ENCODE measurements around the gene GSN.
"Not testable (repeated sequence)": the region's sequence is repeated elsewhere in the genome, so short reads cannot be mapped to it uniquely, and the experiment has no call there.

Gene GSN

DNA sequence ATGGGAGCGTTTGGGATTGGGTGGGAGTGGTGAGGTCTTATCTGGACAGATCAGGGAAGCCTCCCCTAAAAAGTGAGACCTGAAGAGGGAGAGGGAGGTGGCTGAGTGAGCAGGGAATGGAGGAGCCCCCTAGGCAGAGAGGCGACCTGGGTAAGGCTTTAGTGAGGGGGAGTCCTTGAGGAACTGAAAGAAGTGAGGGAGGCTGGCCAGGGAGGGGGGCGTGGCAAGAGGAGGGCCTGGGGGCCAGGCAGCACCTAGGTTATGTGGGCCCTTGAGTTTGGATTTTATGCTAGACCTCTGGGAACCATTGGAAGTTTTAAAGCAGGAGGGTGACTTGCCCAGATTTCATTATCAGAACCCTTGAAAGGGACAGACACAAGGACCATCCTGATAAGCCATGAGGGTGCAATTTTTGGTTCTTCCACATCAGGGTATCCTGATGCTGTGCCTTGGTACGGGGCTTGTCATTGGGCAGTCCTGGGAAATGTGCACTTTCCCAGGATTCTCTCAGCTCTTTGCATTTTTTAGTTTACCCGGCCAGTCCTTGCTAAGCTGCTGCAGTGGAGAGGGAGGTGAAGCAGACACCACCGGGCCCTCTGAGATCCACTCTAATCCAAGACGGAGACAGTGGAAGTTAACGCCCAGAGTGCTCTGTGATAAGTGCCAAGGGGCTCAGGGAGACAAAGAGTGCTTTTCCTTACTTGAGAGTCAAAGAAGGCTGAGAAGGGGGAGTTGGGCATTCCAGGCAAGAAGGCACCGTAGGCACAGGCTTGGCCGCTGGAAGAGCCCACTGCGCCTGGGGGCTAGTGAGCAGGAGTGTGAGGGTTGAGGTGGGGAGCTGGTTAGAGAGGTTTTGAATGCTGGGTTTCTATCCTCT, 16.1 kb downstream of the GSN start:
- no peaks in the 10 kb centered on the region for H3K27me3 Mint-ChIP-seq
- H3K9me3 Mint-ChIP-seq = no peaks in the 10 kb centered on the region
- ATAC-seq (ENCODE audit: low read depth) = peak; percentile 41
- peaks cover 30% of the 10 kb centered on the region for H3K36me3 Mint-ChIP-seq
- H3K27ac Mint-ChIP-seq = peak overlapping the region; percentile 40
- peaks cover 23% of the 10 kb centered on the region for H3K4me1 Mint-ChIP-seq
- no peak overlapping the region for H3K4me3 Mint-ChIP-seq
- DNase-seq (ENCODE audit: low spot score in 2 of 2) = no peak

DNA sequence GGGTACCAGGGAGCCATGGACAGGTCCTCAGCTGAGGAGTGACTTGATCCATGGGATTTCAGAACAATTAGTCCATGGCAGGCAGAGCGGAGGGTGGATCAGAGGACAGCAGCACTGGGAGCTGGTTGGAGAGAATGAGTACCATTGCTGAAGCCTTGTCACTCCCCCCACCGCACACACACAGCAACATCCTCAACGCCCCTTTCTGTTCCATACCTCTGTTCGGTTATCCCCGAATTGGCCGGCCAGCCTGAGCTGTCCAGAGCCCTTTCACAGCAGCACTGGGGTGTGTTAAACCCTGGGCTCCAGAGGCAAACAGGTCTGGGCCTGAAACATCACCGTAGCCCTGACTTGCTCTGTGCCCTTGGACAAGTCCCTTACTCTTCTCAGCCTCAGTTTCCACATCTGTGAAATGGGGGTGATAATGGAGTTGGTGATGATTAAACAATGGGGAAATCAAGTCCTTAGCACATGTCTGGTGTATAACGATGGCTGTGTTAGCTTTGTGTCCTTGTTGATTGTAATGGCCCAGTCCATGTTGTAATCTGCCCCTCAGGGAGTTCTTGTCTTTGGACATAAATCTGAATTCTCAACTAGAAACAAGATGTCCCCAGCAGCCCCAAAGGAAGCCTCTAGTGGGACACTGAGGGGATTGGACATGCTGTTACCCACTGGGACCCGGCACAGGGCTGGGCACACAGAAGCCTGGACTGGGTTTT, 16.9 kb downstream of the GSN start:
- ATAC-seq (ENCODE audit: low read depth) (no peak), DNase-seq (ENCODE audit: low spot score in 2 of 2) (no peak)
- Mint-ChIP-seq H3K9me3 (no peaks in the 10 kb centered on the region), H3K27ac (no peak overlapping the region), H3K36me3 (peaks cover 29% of the 10 kb centered on the region), H3K4me3 (no peak overlapping the region), H3K4me1 (peaks cover 21% of the 10 kb centered on the region), H3K27me3 (no peaks in the 10 kb centered on the region)

DNA sequence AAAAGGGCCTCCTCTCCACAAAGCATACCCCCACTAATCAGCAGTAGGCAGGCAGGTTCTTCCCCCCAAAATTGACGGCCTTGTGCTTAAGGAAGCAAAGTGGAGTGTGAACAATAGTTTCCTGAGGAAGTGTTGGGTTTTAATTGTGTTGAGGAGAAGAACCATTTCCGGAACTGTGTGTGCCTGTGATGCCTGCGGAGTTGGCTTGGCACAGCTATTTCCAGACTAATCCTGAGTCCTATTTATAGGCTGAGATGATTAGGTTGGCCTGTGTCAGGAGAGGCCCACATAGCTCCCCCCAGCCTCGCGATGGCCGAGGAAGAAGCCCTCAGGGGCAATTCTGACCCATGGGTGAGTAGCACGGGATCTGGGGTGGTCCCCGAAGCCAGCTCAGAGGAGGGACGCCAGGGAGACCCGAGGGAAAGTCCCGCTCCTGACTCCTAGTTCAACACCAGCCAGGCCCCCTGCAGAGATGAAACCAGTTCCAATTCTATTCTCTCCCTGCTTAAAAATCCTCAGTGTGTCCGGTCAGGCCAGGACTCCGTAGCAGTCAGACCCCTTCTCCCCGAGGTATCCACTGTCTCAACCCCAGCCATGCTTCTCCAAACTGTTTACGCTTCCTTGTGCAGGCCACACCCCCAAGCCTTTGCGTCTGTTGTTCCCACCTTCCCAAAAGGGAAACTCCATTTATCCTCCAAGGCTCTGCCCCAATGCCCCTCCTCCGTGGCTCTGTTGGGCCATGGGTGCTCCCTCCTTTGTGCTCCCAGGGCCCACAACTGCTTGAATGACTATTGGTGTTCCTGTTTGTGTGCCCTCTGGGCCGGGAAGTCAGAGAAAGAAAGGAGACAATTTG, 18.1 kb downstream of the GSN start:
- H3K27me3 Mint-ChIP-seq = no peaks in the 10 kb centered on the region
- peaks cover 20% of the 10 kb centered on the region for H3K4me1 Mint-ChIP-seq
- H3K4me3 Mint-ChIP-seq = no peak overlapping the region
- ATAC-seq (ENCODE audit: low read depth) (no peak), DNase-seq (ENCODE audit: low spot score in 2 of 2) (no peak)
- H3K36me3 Mint-ChIP-seq = peaks cover 29% of the 10 kb centered on the region
- no peak overlapping the region for H3K27ac Mint-ChIP-seq
- H3K9me3 Mint-ChIP-seq = no peaks in the 10 kb centered on the region

DNA sequence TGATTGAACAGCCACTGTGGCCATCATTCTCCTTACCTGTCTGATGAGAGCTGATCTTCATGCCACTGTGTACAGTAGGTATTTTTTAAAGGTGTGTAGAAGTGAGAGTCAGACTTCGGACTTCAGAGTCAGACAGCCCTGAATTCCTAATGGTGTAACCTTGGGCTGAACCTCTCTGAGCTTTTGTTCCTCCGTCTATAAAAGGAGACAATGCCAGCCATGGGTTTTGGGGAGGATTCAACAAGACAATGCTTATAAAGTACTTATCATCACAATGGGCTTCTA, 18.7 kb downstream of the GSN start:
- Mint-ChIP-seq H3K27ac (no peak overlapping the region), H3K27me3 (no peaks in the 10 kb centered on the region)
- no peak for ATAC-seq (ENCODE audit: low read depth)

DNA sequence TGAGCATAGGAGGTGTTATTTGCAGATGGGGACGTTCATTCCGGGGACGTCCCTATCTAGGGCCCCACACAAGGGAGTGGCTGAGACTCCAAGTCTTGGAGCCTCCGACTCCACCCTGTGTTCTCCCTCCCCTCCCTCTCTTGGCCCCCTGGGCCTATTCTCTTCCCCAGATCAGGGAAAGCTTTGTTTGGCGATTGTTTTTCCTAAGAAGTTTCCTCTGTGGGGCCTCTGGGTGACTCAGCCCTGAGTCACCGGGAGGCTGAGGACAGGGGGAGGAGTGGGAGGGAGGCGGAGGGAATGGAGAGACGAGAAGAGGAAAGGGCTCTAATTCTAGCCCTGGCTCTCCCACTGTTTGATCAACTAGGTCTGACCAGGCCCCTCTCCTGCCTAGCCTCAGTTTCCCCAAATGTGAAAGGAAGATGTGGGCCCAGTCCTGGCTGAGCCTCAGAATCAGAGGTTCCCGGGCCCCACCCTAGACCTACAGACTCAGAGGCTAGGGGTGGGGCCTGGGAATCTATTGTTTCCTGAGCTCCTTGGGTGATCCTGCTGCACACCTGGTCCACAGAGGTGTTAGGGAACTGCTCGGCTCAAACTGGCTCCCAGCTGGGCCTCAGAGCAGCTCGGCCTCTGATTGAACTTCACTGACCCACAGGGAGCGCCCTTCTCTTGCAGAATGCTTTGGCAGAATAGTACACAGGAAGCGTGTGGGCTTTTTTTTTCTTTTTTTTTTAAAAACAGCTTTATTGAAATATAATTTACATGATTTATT, 19.2 kb downstream of the GSN start:
- Mint-ChIP-seq H3K27me3 (no peaks in the 10 kb centered on the region), H3K9me3 (no peaks in the 10 kb centered on the region), H3K27ac (no peak overlapping the region), H3K4me1 (peaks cover 16% of the 10 kb centered on the region), H3K36me3 (peaks cover 27% of the 10 kb centered on the region), H3K4me3 (no peak overlapping the region)
- ATAC-seq (ENCODE audit: low read depth) = no peak
- no peak for DNase-seq (ENCODE audit: low spot score in 2 of 2)

More for the DNA sequence above, 18.7 kb downstream of the GSN start:
- no peaks in the 10 kb centered on the region for H3K9me3 Mint-ChIP-seq
- H3K4me1 Mint-ChIP-seq = peaks cover 18% of the 10 kb centered on the region
- H3K4me3 Mint-ChIP-seq = no peak overlapping the region
- H3K36me3 Mint-ChIP-seq = peaks cover 29% of the 10 kb centered on the region
- no peak for DNase-seq (ENCODE audit: low spot score in 2 of 2)

DNA sequence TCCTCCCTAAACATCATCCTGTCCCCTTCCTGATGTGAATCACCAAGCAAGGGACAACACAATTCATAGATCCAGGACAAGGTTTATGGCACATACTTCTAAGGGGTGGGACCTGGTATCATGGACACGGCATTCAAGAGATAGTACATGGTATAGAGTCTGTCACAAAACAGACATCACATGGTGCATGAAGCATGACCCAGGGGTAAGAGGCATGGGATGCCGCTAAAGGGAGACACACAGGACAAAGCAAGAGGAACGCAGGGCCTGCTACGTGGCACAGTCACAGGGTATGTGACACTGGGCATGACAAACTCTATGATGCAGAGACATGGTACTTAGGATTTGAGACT, 20.7 kb downstream of the GSN start:
- Mint-ChIP-seq H3K4me1 (peaks cover 11% of the 10 kb centered on the region), H3K27ac (no peak overlapping the region), H3K9me3 (no peaks in the 10 kb centered on the region), H3K4me3 (no peak overlapping the region), H3K36me3 (peaks cover 21% of the 10 kb centered on the region), H3K27me3 (no peaks in the 10 kb centered on the region)
- DNase-seq (ENCODE audit: low spot score in 2 of 2) = no peak
- no peak for ATAC-seq (ENCODE audit: low read depth)

DNA sequence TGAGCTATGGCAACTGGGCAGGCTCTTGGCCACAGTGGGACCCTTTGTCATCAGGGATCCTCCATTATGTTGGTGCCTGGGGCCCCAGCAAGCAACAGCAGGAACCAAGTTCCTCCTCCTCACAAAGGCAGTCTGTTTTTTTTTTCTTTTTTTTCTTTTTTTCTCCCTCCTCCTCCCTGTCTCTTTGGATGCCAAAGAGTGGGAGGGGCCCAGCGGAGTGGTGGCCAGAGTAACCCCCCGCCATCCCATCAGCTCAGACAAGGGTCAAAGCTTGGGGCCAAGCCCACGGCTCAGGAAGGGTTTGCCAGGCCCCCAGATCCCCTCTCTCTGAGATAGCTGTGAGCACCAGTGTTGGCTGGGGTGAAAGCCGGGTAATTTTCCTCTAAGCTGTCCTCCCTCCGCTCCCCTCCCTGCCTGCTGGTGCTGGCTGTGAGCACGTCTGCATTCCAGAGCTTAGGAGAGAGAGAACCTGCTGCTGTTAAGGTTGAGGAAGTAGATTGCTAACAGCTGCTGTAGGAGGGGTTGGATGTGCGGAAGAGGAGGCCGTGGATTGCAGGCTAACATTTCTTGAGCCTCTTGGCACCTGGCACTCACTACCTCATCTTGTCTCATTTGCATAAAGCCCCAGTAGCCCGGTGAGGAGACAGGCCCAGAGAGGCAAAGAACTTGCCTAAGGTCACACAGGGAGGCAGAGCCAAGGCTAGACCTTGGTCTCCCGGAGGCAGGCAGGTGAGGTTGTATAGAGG, 21.2 kb downstream of the GSN start:
- Mint-ChIP-seq H3K27me3 (no peaks in the 10 kb centered on the region), H3K4me1 (peaks cover 10% of the 10 kb centered on the region), H3K27ac (no peak overlapping the region), H3K36me3 (peaks cover 17% of the 10 kb centered on the region), H3K9me3 (no peaks in the 10 kb centered on the region), H3K4me3 (no peak overlapping the region)
- DNase-seq (ENCODE audit: low spot score in 2 of 2) = no peak
- ATAC-seq (ENCODE audit: low read depth) = no peak

DNA sequence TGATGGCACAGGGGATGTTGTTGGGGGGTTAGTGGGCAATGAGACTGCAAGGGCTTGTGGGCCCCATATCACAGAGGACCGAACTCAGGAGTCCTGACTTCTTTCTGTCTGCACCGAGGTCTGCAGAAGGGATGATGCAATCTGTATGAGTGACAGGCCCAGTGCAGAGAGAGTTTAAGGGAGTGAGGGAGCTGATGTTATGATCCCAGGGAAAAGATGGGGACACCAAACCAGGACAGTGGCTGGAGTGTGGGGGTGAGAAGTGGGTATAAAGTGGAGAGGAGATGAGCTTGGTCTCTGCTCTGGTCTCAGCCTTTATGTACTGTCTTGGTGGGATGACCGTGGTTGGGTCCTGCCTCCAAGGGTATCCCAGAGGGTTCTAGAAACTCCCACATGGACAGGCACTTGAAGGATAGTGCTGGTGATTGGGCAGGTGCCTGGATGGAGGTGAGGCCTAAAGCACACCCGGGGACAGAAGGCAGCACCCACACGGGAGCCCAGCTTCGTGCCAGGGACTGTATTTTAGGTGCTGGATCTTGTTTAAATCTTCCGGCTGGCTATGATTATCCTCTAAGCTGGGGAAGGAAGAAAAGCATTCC, 21.9 kb downstream of the GSN start:
- no peak overlapping the region for H3K27ac Mint-ChIP-seq
- DNase-seq (ENCODE audit: low spot score in 2 of 2) = no peak
- no peak for ATAC-seq (ENCODE audit: low read depth)

DNA sequence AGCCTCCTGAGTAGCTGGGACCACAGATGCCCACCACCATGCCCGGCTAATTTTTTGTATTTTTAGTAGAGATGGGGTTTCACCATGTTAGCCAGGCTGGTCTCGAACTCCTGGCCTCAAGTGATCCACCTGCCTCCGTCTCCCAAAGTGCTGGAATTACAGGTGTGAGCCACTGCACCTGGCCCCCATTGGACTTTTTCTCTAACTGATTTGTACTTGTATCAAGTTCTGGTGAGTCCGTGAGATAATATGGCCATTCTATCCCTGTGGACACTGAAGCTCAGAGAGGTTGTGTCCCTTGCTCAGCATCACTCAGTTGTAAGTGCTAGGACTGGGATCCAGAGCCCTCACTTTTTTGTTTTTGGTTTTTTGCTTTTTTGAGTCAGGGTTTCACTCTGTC, 23.6 kb downstream of the GSN start:
- H3K4me1 Mint-ChIP-seq; H3K4me3 Mint-ChIP-seq; H3K9me3 Mint-ChIP-seq; H3K27ac Mint-ChIP-seq; H3K36me3 Mint-ChIP-seq; H3K27me3 Mint-ChIP-seq; DNase-seq (ENCODE audit: low spot score in 2 of 2); ATAC-seq (ENCODE audit: low read depth): not testable (repeated sequence)

More for the DNA sequence above, 21.9 kb downstream of the GSN start:
- Mint-ChIP-seq H3K36me3 (peaks cover 11% of the 10 kb centered on the region), H3K9me3 (no peaks in the 10 kb centered on the region), H3K27me3 (no peaks in the 10 kb centered on the region), H3K4me1 (peaks cover 10% of the 10 kb centered on the region), H3K4me3 (no peak overlapping the region)

DNA sequence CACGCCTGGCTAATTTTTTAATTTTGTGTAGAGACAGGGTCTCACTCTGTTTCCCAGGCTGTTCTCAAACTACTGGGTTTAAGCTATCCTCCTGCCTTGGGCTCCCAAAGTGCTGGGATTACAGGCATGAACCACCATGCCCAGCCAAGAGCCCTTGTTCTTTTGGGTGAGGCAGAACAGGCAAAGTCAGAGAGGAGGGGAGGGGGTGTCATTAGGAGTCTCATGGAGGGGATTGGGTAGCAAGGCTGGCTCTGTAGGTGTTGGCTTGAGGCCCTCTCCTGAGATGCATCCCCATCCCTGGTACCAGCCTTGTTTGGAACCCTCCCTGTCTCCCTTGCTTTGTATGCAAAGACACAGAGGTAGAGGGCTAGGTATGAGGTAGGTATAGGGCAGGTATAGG, 24.1 kb downstream of the GSN start:
- H3K4me1 Mint-ChIP-seq = peaks cover 7% of the 10 kb centered on the region
- ATAC-seq (ENCODE audit: low read depth) (no peak), DNase-seq (ENCODE audit: low spot score in 2 of 2) (no peak)
- peaks cover 6% of the 10 kb centered on the region for H3K36me3 Mint-ChIP-seq
- H3K27me3 Mint-ChIP-seq = no peaks in the 10 kb centered on the region
- no peak overlapping the region for H3K27ac Mint-ChIP-seq
- no peaks in the 10 kb centered on the region for H3K9me3 Mint-ChIP-seq
- no peak overlapping the region for H3K4me3 Mint-ChIP-seq

DNA sequence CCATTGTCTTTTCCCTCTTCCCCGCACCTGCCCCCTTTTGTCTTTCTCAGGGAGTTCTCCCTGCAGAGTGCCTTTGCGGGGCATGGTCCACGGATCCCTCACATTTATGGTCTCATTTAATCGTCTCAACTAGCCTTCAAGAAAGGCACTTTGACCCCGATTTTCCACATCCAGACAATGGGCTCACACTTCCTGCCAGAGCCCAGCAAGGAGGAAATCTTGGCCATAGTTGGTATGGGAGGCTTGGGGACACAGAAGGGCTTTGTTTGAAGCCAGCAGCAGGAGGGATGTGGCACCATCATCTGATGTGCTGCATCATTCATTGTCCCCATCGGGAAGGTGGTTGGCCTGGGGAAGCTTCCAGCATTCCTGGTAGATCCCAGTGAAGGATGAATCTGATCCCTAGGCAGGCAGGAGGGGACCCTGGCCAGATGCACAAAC, 24.9 kb downstream of the GSN start:
- H3K9me3 Mint-ChIP-seq = no peaks in the 10 kb centered on the region
- peaks cover 4% of the 10 kb centered on the region for H3K36me3 Mint-ChIP-seq
- no peaks in the 10 kb centered on the region for H3K27me3 Mint-ChIP-seq
- DNase-seq (ENCODE audit: low spot score in 2 of 2) (no peak), ATAC-seq (ENCODE audit: low read depth) (no peak)
- H3K27ac Mint-ChIP-seq = no peak overlapping the region
- peaks cover 12% of the 10 kb centered on the region for H3K4me1 Mint-ChIP-seq
- no peak overlapping the region for H3K4me3 Mint-ChIP-seq

DNA sequence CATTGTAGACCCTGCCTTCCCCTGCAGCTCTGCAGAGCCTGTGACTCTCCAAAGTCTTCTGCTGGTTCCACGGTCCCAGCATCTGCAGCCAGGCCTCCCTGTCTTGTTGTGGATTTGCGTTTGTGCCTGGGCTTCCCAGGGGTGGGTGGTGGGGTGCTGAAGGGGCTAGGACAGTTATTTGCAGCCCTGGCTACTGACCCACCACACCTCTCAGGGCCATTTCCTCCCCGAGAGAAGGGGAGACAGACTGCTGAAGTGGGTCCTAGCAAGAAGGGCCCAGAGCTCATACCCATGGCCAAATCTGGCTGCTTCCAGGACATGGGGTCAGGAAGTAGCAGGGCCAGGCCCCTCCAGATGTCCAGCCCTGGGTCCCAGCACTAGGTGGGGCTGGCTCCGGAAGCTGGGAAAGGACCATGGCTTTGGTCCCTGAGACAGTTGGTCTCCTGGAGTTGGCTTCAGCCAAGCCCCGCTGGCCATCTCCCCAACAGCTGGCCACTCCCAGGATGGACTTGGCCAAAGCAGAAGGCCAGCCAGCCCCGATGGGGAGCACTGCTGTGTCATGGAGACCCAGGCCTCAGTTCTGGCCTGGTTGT, 26.3 kb downstream of the GSN start:
- Mint-ChIP-seq H3K4me3 (no peak overlapping the region), H3K27ac (no peak overlapping the region), H3K9me3 (no peaks in the 10 kb centered on the region), H3K36me3 (no peaks in the 10 kb centered on the region), H3K4me1 (peaks cover 18% of the 10 kb centered on the region), H3K27me3 (no peaks in the 10 kb centered on the region)
- DNase-seq (ENCODE audit: low spot score in 2 of 2) (no peak), ATAC-seq (ENCODE audit: low read depth) (no peak)
